ENCODE data around the gene ATP9B.

The ATP9B gene

DNA sequence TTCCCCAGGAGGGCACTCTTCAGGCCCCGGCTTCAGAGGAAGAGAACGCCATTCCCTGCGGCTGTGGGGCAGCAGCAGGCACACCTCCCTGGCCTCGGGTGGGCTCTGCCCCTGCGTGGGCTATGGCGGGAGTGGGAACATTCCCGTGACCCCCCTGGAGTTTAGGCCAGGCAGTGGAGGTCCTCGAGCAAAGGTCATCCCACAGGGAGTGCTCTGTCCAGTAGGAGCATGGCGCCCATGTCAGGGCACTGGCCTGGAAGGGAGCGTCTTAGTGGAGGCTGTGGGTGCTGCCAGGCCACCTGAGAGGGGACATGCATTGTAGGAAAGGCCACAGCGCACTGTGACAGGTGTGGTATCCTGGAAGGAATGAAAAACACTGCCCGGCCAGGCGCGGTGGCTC, 317.4 kb downstream of the ATP9B start:
- DNase-seq = no peak

DNA sequence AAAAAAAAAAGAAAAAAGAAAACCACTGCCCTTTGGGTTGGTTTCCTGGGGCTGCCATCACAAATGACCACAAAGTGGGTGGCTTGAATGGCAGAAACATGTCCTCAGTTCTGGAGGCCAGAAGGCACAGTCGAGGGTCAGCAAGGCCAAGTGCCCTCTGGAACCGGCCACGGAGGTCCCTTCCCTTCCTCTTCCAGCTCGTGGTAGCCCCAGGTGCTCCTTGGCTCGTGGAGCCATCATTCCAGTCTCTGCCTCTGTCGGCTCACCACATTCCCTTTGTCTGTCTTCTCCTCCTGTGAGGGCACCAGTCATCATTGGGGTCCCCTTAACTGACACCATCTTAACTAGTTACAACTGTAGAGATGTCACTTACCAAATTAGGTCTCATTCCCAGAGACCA, 318.0 kb downstream of the ATP9B start:
- no peak for DNase-seq

DNA sequence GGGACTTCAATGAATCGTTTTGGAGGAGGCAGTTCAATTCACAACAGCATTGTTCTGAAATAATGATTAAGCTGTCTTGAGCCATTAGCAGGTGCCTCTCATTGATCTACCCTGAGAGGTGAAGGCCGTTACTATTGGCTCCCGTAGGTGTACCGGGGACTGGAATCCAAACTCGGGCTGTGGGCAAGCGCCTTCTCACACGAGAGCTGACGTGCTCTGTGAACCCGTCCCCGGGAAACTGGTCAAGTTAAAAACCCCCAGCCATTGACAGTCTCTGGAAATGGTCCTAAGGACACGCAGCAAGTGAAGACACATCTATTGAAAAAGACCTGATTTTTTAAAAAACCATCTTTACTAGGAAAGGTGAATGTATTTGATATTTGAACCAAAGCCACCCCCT, 318.4 kb downstream of the ATP9B start:
- peak; percentile 7 for DNase-seq

DNA sequence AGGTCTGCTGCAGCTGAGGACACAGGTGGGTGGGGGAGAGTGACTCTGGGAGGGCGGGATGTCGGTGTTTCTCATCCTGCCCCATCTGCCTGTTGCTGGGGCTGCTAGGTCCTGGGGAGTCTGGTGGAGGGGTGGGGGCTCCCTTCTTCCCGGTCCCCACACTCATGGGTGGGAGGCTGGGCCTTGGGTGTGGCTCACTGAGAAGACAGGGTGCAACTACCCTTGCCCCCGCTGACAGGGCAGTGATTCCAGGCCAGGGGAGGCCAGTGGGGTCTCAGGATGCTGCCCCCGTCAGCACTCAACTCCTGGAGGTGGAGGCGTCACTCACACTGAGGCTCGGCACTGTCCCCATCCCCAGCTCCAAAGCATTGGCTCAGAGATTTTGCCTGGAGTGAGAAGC, 318.8 kb downstream of the ATP9B start:
- peak; percentile 12 for DNase-seq

DNA sequence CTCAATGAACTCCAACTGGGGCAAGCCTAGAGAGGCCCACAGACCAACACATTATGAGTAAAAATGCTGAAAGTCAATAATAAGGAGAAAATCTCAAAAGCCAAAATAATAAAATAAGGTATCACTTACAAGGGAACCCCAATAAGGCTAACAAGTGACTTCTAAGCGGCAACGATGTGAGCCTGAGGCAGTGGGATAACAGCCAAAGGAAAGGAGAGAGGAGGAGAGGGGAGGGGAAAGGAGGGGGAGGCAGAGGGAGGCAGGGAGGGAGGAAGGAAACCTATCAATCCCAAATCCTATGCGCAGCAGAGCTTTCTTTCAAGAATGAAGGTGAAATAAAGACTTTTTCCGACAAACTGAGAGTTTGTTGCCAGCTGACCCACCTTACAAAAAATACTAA, 320.5 kb downstream of the ATP9B start:
- DNase-seq = no peak

- DNase-seq = no peak
These were observed 323.0 kb downstream of the ATP9B start for GRCh38 chr18:79392226-79392625.

DNA sequence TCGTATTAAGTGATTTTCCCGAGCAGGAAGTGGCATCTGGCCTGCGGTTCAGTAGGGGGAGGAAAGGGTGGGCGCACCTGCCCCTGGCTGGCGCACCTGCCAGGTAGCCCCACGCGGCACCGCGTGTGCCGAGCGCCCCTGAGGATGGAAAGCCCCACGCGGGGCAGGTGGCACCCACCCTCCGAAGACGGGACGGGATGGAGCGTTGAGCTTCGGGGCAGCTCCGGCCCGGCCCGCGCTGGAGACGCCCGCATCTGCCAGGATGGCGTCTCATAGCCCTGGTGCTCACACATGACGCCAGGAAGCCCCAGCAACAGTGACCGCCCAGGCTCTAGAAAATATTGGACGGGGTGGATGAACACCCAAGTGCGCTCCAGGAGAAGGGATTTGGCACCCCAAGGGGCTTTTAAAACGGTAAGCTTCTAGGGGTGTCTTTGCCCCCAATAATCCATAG, 324.0 kb downstream of the ATP9B start:
- peak; percentile 46 for DNase-seq

DNA sequence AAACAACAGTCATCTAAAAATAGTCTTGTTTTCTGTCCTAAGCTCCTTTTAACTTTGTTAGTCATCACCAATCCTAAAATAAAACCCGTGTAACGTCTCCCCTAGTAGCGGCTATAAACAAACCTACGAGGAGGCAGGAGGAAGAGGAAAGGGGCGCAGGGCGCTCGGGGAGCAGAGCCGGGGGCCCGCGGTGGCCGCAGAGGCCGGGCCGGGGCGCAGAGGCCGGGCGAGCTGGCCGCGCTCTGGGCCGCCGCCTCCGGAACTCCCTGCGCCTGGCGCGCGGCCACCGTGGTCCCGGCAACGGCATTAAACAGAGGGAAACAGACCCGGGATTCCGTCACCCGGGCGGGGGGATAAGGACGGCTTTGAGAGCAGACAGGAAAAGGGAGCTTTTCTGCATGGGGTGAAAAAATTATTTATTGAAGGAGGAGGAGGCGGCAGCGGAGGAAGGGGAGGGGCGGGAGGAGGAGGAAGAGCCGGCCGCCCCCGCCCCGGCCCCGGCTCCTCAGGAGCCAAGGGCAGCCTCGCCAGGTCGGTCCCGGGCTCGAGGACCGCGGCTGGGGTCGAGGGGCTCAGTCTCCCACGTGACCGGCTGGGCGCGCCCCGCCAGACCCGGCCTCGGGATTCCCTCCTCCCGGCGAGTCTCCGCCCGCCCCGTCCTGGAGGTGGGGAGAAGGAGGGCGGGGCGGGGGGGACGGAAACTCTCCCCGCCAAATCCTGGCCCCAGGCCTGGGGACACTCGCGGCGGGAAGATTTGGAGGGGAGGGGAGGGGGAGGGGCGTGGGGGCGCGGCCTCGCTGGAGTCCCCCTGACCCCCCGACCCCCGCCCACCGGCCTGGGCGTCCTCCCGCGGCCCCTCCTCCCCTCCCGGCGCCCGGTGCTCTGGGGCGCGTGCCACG, 324.7 kb downstream of the ATP9B start:
- DNase-seq = peak; percentile 71

DNA sequence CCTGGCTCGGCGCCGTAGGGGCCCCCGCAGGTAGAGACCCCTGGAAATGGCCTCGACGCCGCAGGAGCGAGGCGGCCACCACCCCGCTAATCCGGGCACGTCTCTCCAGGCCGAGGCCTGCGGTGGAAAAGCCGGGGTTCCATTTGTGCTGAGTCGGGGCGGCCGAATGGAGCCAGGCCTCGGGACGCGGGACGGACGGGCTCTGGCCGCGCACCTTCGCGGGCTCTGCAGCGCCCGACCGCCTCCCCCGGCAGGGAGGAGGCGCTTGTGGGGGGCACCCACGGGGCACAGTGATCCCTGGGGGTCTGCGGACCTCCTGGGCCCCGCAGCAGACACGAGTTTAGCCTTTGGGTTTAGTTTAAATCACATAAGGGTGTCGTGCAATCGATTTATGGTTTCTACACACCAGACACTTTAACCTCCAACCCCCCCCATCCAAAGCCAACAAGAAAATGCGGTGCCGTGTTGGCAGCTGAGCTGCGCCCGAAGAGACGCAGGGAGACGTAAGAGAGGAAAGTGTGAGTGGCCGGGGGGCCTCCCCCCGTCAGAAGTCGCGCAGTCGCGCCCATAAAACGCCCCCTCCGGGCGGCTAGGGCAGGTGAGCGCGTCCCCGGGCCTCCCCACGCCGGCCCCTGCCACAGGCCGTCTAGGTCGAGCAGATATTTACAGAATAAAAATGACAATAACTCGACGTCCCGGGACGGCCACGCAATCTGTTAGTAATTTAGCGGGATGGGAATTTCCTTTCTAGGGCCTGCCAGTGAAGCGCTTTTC, 325.5 kb downstream of the ATP9B start:
- DNase-seq = peak; percentile 58

DNA sequence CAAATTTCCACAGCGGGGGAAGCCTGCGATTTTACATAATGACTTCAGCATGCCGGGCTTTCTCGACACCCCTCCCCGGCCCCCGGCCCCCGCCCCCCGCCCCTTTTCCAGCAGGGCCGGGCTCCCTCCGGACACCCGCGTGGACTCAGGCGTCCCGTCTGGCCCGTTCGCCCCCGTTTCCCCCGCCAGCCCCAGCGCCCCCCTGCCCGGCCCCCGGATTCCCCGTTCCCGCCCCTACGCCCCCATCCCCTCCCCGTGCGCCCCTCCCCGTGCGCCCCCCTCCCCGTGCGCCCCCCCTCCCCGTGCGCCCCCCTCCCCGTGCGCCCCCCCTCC, 326.1 kb downstream of the ATP9B start:
- peak; percentile 17 for DNase-seq

DNA sequence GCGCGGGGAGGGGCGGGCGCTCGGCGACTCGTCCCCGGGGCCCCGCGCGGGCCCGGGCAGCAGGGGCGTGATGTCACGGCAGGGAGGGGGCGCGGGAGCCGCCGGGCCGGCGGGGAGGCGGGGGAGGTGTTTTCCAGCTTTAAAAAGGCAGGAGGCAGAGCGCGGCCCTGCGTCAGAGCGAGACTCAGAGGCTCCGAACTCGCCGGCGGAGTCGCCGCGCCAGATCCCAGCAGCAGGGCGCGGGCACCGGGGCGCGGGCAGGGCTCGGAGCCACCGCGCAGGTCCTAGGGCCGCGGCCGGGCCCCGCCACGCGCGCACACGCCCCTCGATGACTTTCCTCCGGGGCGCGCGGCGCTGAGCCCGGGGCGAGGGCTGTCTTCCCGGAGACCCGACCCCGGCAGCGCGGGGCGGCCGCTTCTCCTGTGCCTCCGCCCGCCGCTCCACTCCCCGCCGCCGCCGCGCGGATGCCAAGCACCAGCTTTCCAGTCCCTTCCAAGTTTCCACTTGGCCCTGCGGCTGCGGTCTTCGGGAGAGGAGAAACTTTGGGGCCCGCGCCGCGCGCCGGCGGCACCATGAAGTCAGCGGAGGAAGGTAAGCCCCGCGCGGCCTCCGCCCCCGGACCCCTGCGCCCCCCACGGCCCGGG, 326.7 kb downstream of the ATP9B start, which contains the start of gene NFATC1:
Gene NFATC1 (plus strand): TSS at position 170 of the 644 bp plus-strand sequence. CDS start 295 bp downstream, at position 465.
- peak; percentile 87 for DNase-seq

GRCh38 chr18:79396431-79397246, 327.4 kb downstream of the ATP9B start:
- DNase-seq = no peak

DNA sequence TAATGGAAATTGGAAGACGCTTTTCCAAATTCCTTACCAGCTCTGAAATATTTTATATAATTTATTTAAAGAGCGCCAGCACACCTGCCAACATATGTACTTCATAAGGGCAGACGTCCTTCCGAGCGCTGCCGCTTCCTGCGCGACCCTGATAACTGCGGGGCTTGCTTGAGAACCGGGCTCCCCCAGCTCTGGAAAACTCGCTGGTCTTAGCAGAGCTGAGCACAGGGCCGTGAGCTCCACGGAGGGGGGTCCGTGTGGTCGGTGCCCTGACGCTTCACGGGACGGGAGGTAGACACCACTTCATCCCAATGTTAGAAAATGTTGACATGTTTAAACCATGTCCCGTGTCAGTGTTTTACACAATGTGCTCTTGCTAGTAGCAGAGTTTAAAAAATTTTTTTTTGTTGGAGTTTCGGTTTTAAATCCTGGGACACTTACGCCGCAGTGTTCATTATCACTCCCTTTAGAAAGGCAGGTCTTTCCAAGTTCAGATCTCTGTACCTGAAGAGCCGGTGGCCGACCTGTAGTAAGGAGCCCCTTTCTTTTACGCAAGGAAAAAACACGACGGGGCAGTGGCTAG, 328.1 kb downstream of the ATP9B start:
- no peak for DNase-seq

DNA sequence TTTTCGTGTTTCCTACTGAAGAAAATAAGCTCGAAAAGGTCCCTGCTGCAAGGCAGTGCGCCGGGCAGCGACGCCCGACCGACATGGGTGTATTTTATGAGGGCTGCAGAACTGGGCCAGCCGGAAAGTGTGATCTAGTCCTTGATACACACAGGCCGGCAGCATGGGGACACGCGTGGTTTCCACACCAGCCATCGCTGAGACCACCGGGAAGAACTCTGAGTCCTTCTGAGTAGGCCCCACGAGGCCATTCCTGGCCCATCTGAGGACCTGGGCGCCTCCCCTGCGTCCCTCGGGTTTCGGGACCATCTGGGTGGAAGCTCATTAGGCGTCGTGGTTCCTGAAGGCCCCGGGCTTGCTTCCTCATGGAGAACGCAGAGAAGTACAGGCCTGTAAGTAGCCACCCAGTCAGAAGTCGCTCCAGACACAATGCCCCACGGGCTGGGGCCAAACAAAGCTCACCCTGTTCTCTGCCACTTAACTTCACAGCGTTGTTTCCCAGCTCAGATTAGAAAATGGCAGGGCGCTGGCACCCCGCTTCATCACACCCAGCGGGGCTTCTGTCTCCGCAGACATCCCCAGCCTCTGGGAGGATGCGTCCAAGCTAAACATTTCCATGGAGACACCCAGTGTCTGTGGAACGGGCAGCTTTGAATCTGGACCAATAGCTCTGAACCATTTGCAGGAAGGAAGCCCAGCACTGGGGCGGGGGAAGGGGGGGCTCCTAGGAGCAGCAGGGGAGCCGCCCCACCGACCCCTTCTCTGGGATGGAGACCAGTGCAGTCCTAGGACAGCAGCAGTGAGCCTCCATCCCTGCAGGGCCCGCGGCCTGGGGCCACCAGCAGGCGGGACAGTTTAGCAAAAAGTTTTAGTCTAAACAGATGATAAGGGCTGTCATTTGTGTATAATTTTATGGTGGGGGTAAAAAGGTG, 328.9 kb downstream of the ATP9B start:
- DNase-seq = no peak

- no peak for DNase-seq
These were observed 330.3 kb downstream of the ATP9B start for GRCh38 chr18:79399275-79400081.

- peak; percentile 74 for DNase-seq
These were observed 330.9 kb downstream of the ATP9B start for GRCh38 chr18:79400091-79400590.

DNA sequence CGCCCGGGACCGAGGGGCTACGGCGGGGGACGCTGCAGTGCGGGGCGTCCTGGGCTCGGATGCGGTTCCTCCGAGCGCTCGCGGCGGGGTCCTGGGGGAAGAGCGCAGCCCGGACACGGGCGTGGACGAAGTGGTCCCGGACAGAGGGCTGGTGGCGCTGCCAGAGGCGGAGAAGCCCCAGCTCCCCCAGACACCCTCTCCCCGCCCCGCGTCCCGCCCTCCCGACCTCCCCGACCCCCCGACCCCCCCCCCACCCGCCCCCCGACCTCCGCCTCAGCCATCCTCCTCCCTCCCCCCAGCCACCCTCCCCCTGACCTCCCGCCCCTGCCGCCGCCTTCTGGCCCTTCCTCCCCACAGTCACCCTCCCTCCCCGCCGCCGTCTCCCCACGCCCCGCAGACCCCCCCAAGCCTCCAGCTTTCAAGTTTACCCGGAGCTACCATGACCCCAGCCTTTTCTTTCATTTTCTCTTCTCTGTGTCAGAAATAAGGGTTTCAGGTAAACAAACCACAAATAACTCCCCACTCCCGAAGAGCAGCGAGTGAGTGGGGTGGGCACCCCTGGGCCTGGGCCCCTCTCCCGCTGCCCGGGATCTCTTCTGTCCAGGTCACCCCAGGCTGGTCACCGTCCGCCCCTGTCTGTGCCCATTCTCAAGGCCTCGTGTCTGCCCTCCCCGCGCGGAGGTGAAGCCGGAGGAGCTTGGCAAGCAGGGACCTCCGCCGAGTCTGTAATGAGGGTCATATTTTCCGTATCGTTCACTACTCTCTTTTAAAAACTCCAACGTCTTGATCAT, 331.6 kb downstream of the ATP9B start:
- DNase-seq = peak; percentile 72

GRCh38 chr18:79401494-79402208, 332.5 kb downstream of the ATP9B start:
- no peak for DNase-seq
